Measurements from ENCODE around the gene ARMH2. TPM values are rescaled to one million over a fixed set of nuclear protein-coding genes. Genes with fewer than 3 reads are reported as not detected.

Gene ARMH2
- total RNA-seq, 2 donors from 2014 or later = not detected

DNA sequence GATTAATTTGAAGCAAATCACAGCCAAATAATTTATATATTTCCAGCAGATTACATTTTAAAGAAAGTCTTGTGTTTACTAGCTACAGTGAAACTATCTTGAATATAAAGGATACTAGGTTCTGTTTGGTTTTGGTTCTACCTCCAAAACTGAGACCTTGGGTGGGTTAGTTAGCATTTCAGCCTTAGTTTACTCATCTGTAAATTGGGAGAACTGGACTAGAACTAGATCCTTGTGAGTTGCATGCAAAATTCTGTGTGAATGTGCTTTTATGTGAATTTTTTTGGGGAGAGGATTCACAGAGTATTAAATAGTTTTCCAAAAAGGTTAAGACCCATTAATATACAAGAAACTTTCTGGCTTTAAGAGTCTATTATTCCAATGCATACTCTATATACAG is 19.8 kb downstream of the ARMH2 start:
- Histone ChIP-seq H3K4me1 (peaks cover 0 to 10% of the 10 kb centered on the region in 2 donors), H3K4me3 (no peak overlapping the region), H3K27ac (no peak overlapping the region), H3K9me3 (no peaks in the 10 kb centered on the region), H3K36me3 (no peaks in the 10 kb centered on the region), H3K27me3 (no peaks in the 10 kb centered on the region)
- TF ChIP-seq, protein P1, sequence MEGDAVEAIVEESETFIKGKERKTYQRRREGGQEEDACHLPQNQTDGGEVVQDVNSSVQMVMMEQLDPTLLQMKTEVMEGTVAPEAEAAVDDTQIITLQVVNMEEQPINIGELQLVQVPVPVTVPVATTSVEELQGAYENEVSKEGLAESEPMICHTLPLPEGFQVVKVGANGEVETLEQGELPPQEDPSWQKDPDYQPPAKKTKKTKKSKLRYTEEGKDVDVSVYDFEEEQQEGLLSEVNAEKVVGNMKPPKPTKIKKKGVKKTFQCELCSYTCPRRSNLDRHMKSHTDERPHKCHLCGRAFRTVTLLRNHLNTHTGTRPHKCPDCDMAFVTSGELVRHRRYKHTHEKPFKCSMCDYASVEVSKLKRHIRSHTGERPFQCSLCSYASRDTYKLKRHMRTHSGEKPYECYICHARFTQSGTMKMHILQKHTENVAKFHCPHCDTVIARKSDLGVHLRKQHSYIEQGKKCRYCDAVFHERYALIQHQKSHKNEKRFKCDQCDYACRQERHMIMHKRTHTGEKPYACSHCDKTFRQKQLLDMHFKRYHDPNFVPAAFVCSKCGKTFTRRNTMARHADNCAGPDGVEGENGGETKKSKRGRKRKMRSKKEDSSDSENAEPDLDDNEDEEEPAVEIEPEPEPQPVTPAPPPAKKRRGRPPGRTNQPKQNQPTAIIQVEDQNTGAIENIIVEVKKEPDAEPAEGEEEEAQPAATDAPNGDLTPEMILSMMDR (IDR thresholded peaks at IDR 0.05) = no peak
- no peak for DNase-seq (ENCODE audit: low spot score)

DNA sequence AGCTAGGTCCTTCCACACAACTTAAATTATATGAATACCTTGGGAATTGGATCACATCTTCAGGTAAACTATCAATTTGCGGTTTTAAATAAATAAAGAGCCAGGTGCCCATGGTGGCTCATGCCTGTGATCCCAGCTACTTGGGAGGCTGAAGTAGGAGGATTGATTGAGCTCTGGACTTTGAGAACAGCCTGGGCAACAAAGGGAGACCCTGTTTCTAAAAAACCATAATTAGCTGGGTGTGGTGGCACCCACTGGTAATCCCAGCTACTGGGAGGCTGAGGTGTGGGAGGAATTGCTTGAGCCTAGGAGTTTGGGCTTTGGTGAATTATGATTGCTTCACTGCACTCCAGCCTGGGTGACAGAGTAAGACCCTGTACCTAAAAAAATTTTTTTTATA is 20.6 kb downstream of the ARMH2 start:
- H3K4me3 ChIP-seq = no peak overlapping the region
- H3K4me1 ChIP-seq = peaks cover 0 to 10% of the 10 kb centered on the region in 2 donors
- DNase-seq (ENCODE audit: low spot score) = no peak
- H3K27ac ChIP-seq = no peak overlapping the region
- H3K9me3 ChIP-seq = no peaks in the 10 kb centered on the region
- H3K27me3 ChIP-seq = no peaks in the 10 kb centered on the region
- TF ChIP-seq, protein P1 (IDR thresholded peaks at IDR 0.05) = no peak
- no peaks in the 10 kb centered on the region for H3K36me3 ChIP-seq

DNA sequence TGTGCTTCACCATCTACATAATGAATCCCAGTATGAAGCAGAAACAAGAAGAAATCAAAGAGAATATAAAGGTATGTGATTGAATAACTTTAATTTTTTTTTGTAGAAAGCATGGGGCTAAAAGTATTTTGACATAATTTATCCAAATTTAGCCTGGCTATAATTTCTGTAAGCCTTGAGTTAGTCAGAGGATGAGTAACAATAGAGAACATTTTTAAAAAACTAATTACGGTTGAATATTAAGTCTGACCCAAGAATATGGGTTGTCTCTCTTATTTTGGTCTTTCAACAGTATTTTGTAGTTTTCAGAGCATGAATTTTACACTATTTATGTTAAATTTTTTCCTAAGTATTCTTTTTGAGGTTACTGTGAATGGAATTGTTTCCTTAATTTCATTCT is 21.5 kb downstream of the ARMH2 start:
- no peak for DNase-seq (ENCODE audit: low spot score)
- TF ChIP-seq, protein P1 (IDR thresholded peaks at IDR 0.05) = no peak
- no peak overlapping the region for H3K4me3 ChIP-seq

DNA sequence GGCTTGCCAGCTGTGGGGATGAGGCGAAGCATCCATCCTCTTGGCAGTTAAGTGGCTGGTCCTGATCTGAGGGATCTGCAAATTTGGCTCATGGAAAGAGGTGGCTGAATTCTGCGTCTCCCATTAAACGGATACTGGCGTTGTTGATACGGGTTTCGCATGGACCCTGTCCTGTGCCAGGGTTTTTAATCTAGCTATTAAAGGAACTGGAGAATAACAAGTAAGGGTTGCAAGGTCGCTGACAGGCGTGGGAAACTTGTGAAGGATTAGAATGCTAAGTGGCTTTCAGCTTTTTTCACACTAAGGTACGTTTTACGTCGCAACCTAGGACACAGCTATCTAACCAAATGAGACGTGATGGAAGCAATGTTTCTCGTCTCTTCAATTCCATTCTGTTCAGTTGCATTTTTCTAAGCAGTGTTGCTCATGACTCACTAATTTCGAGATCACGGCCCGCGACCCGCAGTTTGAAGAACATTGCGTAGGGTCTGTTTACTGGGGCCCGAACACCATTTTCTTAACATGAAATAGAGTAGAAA is 23.1 kb downstream of the ARMH2 start:
- Histone ChIP-seq H3K9me3 (no peaks in the 10 kb centered on the region), H3K4me1 (peaks cover 0 to 10% of the 10 kb centered on the region in 2 donors), H3K36me3 (no peaks in the 10 kb centered on the region), H3K27ac (peak overlapping the region; percentile 97 to 98), H3K4me3 (peak overlapping the region; percentile 78 to 98), H3K27me3 (no peaks in the 10 kb centered on the region)
- TF ChIP-seq, protein P1 (IDR thresholded peaks at IDR 0.05) = no peak
- DNase-seq (ENCODE audit: low spot score) = no peak

More for the DNA sequence above, 21.5 kb downstream of the ARMH2 start:
- H3K4me1 ChIP-seq = peaks cover 0 to 10% of the 10 kb centered on the region in 2 donors
- H3K27ac ChIP-seq = no peak overlapping the region
- H3K36me3 ChIP-seq = no peaks in the 10 kb centered on the region
- H3K9me3 ChIP-seq = no peaks in the 10 kb centered on the region
- no peaks in the 10 kb centered on the region for H3K27me3 ChIP-seq

DNA sequence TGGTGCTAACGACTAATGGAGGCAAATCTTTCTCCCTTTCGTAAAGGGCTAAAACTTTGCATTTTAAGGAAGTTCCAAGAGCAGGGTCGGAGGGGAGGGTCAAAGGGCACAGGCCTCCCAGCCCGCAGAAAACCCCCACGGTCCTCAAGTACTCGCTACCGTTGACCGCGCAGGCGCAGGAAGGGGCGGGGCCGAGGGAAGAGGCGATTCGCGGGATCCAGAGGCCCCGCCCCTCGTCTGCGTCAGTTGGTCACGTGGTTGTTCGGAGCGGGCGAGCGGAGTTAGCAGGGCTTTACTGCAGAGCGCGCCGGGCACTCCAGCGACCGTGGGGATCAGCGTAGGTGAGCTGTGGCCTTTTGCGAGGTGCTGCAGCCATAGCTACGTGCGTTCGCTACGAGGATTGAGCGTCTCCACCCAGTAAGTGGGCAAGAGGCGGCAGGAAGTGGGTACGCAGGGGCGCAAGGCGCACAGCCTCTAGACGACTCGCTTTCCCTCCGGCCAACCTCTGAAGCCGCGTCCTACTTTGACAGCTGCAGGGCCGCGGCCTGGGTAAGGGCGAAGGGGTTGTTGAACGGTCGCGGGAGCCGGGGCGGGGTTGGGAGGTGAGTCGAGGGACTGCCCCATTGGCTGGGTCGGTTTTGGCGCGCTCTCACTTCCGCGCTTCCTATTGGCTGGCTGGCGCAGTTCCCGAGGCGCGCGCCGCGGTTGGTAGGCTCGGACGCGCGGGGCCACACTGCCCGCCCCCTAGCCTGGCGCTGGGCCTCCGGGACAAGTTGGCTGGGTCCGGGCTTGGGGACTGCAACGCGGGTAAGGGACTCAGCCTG is 23.8 kb downstream of the ARMH2 start, which contains the start of gene GMNN:
TSS of gene GMNN (plus strand) at position 242 of the 824 bp plus-strand sequence. CDS start 2,310 bp downstream, outside the sequence.
- Histone ChIP-seq H3K4me3 (peak within 1 kb of the TSS; percentile 78 to 98), H3K36me3 (no peaks in the 10 kb centered on the region), H3K27ac (peak within 1 kb of the TSS; percentile 97 to 98), H3K9me3 (no peaks in the 10 kb centered on the region), H3K27me3 (no peaks in the 10 kb centered on the region), H3K4me1 (peaks cover 0 to 10% of the 10 kb centered on the region in 2 donors)
- TF ChIP-seq, protein P1 (IDR thresholded peaks at IDR 0.05) = no peak
- peak; percentile 98 for DNase-seq (ENCODE audit: low spot score)
